ENCODE results near the gene LNX1.

The LNX1 gene

DNA sequence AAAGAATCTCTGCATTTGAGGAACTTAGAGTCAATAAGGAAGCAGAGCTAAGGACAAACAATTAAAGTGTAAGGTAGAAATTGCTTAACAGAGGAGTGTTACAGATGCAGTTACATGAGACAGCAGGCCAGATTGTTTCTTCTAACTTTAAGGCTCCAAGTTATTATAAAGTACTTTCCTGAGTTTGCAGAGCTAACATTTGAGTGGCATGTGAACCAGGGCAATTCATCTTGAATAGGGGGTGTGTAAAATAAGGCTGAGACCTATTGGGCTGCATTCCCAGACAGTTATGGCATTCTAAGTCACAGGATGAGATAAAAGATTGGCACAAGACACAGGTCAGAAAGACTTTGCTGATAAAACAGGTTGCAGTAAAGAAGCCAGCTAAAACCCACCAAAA is 7.6 kb upstream of the LNX1 start:
- no peaks in the 10 kb centered on the region for H3K36me3 ChIP-seq (ENCODE audit: control insufficient read depth, low read depth, low read length)
- peaks cover 4% of the 10 kb centered on the region for H3K4me1 ChIP-seq (ENCODE audit: control insufficient read depth, low read depth, low read length)
- no peaks in the 10 kb centered on the region for H3K9me3 ChIP-seq (ENCODE audit: control insufficient read depth, low read depth, low read length)
- H3K27me3 ChIP-seq (ENCODE audit: control insufficient read depth, insufficient read depth, low read length) = no peaks in the 10 kb centered on the region
- no peak overlapping the region for H3K4me3 ChIP-seq (ENCODE audit: low read length)
- H3K27ac ChIP-seq (ENCODE audit: low read length) = no peak overlapping the region
- H3K9ac ChIP-seq (ENCODE audit: low read length) = no peak overlapping the region

GRCh38 chr4:53598483-53598882 is 7.2 kb upstream of the LNX1 start:
- Histone ChIP-seq H3K4me3 (ENCODE audit: low read length) (no peak overlapping the region), H3K27me3 (ENCODE audit: control insufficient read depth, insufficient read depth, low read length) (no peaks in the 10 kb centered on the region), H3K36me3 (ENCODE audit: control insufficient read depth, low read depth, low read length) (no peaks in the 10 kb centered on the region), H3K9ac (ENCODE audit: low read length) (no peak overlapping the region), H3K27ac (ENCODE audit: low read length) (no peak overlapping the region), H3K9me3 (ENCODE audit: control insufficient read depth, low read depth, low read length) (no peaks in the 10 kb centered on the region), H3K4me1 (ENCODE audit: control insufficient read depth, low read depth, low read length) (peaks cover 7% of the 10 kb centered on the region)

DNA sequence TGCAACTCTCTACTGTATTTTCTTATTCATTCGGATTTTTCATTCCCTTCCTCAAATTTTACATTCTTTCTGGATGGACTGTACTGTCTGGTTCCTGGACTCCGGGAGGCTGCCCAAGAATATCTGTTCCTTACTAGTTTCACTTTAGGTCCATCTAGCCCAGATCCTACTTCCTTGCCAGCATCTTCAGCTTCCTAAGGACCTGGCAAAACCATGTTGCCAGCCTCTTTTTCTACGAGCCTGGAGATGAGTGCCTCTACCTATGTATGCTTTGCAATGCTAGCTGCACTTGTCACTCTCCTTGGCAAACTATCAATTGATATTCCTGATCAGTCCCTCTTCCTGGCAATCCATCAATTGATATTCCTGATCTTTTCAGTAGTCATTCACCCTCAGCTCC is 5.6 kb upstream of the LNX1 start:
- H3K4me3 ChIP-seq (ENCODE audit: low read length) = no peak overlapping the region
- H3K36me3 ChIP-seq (ENCODE audit: control insufficient read depth, low read depth, low read length) = no peaks in the 10 kb centered on the region
- H3K9ac ChIP-seq (ENCODE audit: low read length) = no peak overlapping the region
- no peaks in the 10 kb centered on the region for H3K27me3 ChIP-seq (ENCODE audit: control insufficient read depth, insufficient read depth, low read length)
- no peak overlapping the region for H3K27ac ChIP-seq (ENCODE audit: low read length)
- H3K9me3 ChIP-seq (ENCODE audit: control insufficient read depth, low read depth, low read length) = no peaks in the 10 kb centered on the region
- peaks cover 21% of the 10 kb centered on the region for H3K4me1 ChIP-seq (ENCODE audit: control insufficient read depth, low read depth, low read length)

DNA sequence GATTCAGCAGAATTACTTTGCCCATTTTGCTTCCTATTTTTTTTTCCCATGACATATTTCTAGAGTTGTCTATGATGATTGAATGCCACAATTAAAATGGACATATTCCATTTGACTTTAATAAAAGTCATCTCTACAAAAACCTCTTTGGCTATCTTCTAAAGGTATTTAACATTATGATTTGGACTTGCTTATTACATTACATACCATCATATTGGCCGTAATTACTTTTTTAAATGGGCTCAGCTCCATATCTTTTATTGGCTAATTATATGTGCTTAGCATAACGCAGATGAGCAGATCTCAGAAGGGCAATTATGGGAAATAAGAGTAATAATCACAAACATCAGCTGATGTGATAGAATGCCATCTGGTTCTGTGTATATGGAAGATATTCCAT is 4.5 kb upstream of the LNX1 start:
- Histone ChIP-seq H3K9ac (ENCODE audit: low read length) (no peak overlapping the region), H3K9me3 (ENCODE audit: control insufficient read depth, low read depth, low read length) (no peaks in the 10 kb centered on the region), H3K27ac (ENCODE audit: low read length) (no peak overlapping the region), H3K27me3 (ENCODE audit: control insufficient read depth, insufficient read depth, low read length) (no peaks in the 10 kb centered on the region), H3K4me1 (ENCODE audit: control insufficient read depth, low read depth, low read length) (peaks cover 23% of the 10 kb centered on the region), H3K4me3 (ENCODE audit: low read length) (no peak overlapping the region), H3K36me3 (ENCODE audit: control insufficient read depth, low read depth, low read length) (no peaks in the 10 kb centered on the region)

DNA sequence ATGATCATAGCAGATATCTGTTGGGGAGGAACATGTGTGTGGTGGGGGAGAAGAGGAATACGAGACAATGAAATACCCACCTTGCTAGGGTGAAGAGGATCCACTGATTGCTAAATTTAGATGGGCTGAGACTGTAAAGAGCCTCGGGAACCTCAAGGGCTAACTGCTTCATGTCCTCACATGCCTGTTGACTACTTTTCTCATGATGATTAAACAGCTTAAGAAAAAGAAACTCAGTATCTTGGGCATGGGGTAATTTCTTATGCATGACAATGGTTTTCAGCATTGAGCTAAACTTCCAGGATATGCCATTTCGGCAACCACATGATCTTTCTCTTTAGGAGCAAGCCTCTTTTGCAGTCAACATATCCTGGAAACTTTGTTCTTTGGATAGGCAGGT is 3.9 kb upstream of the LNX1 start:
- no peak overlapping the region for H3K27ac ChIP-seq (ENCODE audit: low read length)
- no peaks in the 10 kb centered on the region for H3K36me3 ChIP-seq (ENCODE audit: control insufficient read depth, low read depth, low read length)
- H3K9ac ChIP-seq (ENCODE audit: low read length) = no peak overlapping the region
- peaks cover 23% of the 10 kb centered on the region for H3K4me1 ChIP-seq (ENCODE audit: control insufficient read depth, low read depth, low read length)
- no peak overlapping the region for H3K4me3 ChIP-seq (ENCODE audit: low read length)
- H3K27me3 ChIP-seq (ENCODE audit: control insufficient read depth, insufficient read depth, low read length) = no peaks in the 10 kb centered on the region
- no peaks in the 10 kb centered on the region for H3K9me3 ChIP-seq (ENCODE audit: control insufficient read depth, low read depth, low read length)

GRCh38 chr4:53593765-53594164 is 2.5 kb upstream of the LNX1 start:
- H3K9ac ChIP-seq (ENCODE audit: low read length) = no peak overlapping the region
- no peaks in the 10 kb centered on the region for H3K36me3 ChIP-seq (ENCODE audit: control insufficient read depth, low read depth, low read length)
- peak overlapping the region; percentile 56 for H3K4me3 ChIP-seq (ENCODE audit: low read length)
- no peaks in the 10 kb centered on the region for H3K9me3 ChIP-seq (ENCODE audit: control insufficient read depth, low read depth, low read length)
- no peak overlapping the region for H3K27ac ChIP-seq (ENCODE audit: low read length)
- H3K4me1 ChIP-seq (ENCODE audit: control insufficient read depth, low read depth, low read length) = peaks cover 23% of the 10 kb centered on the region
- H3K27me3 ChIP-seq (ENCODE audit: control insufficient read depth, insufficient read depth, low read length) = no peaks in the 10 kb centered on the region

- Histone ChIP-seq H3K4me1 (ENCODE audit: control insufficient read depth, low read depth, low read length) (peaks cover 23% of the 10 kb centered on the region), H3K36me3 (ENCODE audit: control insufficient read depth, low read depth, low read length) (no peaks in the 10 kb centered on the region), H3K27ac (ENCODE audit: low read length) (peak overlapping the region; percentile 43), H3K9ac (ENCODE audit: low read length) (peak overlapping the region; percentile 44), H3K27me3 (ENCODE audit: control insufficient read depth, insufficient read depth, low read length) (no peaks in the 10 kb centered on the region), H3K9me3 (ENCODE audit: control insufficient read depth, low read depth, low read length) (no peaks in the 10 kb centered on the region), H3K4me3 (ENCODE audit: low read length) (peak overlapping the region; percentile 56)
Measured at GRCh38 chr4:53592686-53593501, 1.6 kb upstream of the LNX1 start.

DNA sequence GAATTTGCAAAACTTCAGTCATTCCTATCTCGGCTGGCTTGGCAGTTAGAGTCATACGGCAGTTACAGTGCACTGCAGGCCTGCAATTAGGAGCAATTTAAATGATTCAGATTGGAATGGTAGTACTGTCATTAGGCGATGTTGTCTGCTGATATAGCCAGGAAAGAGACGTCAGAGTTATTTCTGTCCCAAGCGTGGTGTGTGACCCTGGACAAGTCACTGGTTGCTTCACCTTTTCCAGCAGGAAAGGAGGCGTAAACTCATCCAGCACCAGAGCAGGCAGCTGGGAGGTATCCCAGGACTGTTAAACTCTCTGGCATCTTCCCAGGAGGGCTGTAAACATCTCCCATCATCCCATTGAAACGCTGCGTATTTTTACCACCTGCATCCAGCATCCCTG is 836 bp upstream of the LNX1 start:
- H3K9ac ChIP-seq (ENCODE audit: low read length) = peak overlapping the region; percentile 44
- no peaks in the 10 kb centered on the region for H3K36me3 ChIP-seq (ENCODE audit: control insufficient read depth, low read depth, low read length)
- no peaks in the 10 kb centered on the region for H3K9me3 ChIP-seq (ENCODE audit: control insufficient read depth, low read depth, low read length)
- H3K4me1 ChIP-seq (ENCODE audit: control insufficient read depth, low read depth, low read length) = peaks cover 23% of the 10 kb centered on the region
- H3K27ac ChIP-seq (ENCODE audit: low read length) = peak overlapping the region; percentile 16
- no peaks in the 10 kb centered on the region for H3K27me3 ChIP-seq (ENCODE audit: control insufficient read depth, insufficient read depth, low read length)
- peak overlapping the region; percentile 56 for H3K4me3 ChIP-seq (ENCODE audit: low read length)

DNA sequence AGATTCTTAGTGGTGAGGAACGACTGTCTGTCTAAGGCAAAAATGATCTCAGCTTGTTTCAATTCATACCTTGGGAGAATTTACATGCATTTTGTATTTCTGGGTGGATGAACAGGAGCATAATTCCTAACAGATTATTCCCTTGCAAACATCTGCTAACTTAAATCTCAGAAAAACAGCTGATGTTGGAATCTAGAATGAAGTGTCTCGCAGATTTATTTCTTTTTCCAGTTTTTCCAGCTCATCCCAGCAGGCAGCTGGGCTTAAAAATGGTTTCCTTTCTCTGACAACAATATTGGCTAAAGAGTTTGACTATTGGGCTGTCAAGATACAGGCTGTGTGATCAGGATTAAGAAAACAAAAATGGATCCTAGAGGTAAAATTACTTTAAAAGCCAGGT is 1.1 kb downstream of the LNX1 start:
- Histone ChIP-seq H3K27me3 (ENCODE audit: control insufficient read depth, insufficient read depth, low read length) (no peaks in the 10 kb centered on the region), H3K4me1 (ENCODE audit: control insufficient read depth, low read depth, low read length) (peaks cover 23% of the 10 kb centered on the region), H3K27ac (ENCODE audit: low read length) (no peak overlapping the region), H3K4me3 (ENCODE audit: low read length) (no peak overlapping the region), H3K9ac (ENCODE audit: low read length) (no peak overlapping the region), H3K36me3 (ENCODE audit: control insufficient read depth, low read depth, low read length) (no peaks in the 10 kb centered on the region), H3K9me3 (ENCODE audit: control insufficient read depth, low read depth, low read length) (no peaks in the 10 kb centered on the region)

DNA sequence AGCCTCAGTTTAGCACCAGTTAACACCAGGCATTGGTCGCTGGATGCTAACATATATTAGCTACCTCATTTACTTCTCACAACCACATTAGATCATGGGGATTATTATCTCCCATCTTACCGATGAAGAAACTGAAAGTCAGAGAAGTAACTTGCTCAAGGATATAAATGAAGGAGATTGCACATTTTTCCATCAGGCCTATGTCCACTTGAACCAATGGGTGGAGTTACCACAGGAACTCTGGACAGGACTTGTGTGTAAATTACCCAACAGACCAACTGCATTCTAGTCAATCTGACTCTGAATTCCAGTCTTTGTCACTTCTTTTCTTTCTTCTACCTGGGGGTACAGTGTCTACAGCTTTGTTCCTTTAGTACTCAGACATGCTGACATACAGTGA is 1.8 kb downstream of the LNX1 start:
- H3K27me3 ChIP-seq (ENCODE audit: control insufficient read depth, insufficient read depth, low read length) = no peaks in the 10 kb centered on the region
- H3K9ac ChIP-seq (ENCODE audit: low read length) = no peak overlapping the region
- no peaks in the 10 kb centered on the region for H3K36me3 ChIP-seq (ENCODE audit: control insufficient read depth, low read depth, low read length)
- H3K4me3 ChIP-seq (ENCODE audit: low read length) = no peak overlapping the region
- H3K27ac ChIP-seq (ENCODE audit: low read length) = no peak overlapping the region
- H3K9me3 ChIP-seq (ENCODE audit: control insufficient read depth, low read depth, low read length) = no peaks in the 10 kb centered on the region
- peaks cover 20% of the 10 kb centered on the region for H3K4me1 ChIP-seq (ENCODE audit: control insufficient read depth, low read depth, low read length)

DNA sequence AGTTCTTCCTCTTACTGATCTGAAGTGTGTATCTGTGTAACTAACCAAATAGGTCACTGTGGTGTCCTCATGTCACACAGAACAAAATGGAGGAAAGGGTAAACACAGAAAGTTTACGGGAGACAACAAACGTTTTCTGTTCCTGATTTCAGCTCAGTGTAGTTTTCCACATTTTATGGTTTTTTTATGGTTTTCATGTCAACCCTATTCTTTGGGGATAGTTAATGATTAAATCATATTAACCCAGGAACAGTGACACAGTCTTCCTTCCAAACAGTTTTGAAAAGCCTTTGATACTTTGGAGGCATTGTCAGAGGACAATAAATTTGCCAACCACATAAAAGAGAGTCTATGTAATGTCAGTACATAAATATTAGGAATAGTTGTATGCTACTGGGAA is 4.2 kb downstream of the LNX1 start:
- Histone ChIP-seq H3K27ac (ENCODE audit: low read length) (no peak overlapping the region), H3K36me3 (ENCODE audit: control insufficient read depth, low read depth, low read length) (no peaks in the 10 kb centered on the region), H3K27me3 (ENCODE audit: control insufficient read depth, insufficient read depth, low read length) (no peaks in the 10 kb centered on the region), H3K9ac (ENCODE audit: low read length) (no peak overlapping the region), H3K4me3 (ENCODE audit: low read length) (no peak overlapping the region), H3K4me1 (ENCODE audit: control insufficient read depth, low read depth, low read length) (peaks cover 5% of the 10 kb centered on the region), H3K9me3 (ENCODE audit: control insufficient read depth, low read depth, low read length) (no peaks in the 10 kb centered on the region)

DNA sequence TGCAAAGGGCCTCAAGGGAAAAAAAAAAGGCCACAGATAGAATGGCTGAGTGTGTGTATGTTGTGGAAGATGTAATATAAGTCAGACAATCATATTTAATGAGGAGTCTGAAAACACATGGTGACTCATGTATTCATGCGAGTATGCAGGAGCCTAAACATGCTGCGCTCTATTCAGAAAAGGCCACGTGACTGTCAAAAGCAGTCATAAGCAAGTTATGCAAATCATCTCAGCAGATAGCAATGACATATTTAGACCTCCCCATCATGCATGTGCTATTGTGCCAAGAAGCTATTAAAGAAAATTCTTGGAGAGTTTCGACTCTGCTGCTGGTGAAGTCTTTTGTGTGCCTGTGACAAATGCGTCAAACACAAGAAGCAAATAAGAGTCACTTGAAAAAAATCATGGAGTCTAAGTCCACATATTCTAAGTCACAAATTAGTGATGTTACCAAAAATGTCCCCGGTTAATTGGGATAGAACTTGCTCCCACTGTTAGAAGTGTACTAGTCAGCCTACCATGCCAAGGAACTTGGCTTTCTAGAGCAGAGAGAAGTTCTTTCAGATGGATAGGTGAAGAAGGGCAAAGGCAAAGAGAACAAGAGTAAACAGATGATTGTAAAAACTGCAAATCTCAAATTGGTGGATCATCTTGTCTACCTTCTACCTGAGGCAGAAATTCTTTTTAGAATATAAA is 5.0 kb downstream of the LNX1 start:
- H3K4me1 ChIP-seq (ENCODE audit: control insufficient read depth, low read depth, low read length) = no peaks in the 10 kb centered on the region
- no peaks in the 10 kb centered on the region for H3K9me3 ChIP-seq (ENCODE audit: control insufficient read depth, low read depth, low read length)
- H3K27ac ChIP-seq (ENCODE audit: low read length) = no peak overlapping the region

More for the DNA sequence above, 5.0 kb downstream of the LNX1 start:
- no peaks in the 10 kb centered on the region for H3K27me3 ChIP-seq (ENCODE audit: control insufficient read depth, insufficient read depth, low read length)
- H3K4me3 ChIP-seq (ENCODE audit: low read length) = no peak overlapping the region
- H3K9ac ChIP-seq (ENCODE audit: low read length) = no peak overlapping the region
- H3K36me3 ChIP-seq (ENCODE audit: control insufficient read depth, low read depth, low read length) = no peaks in the 10 kb centered on the region

All from iPS-18a (cell line).